Liver (tissue), 9 donors: ENCODE results near the gene PCID2. TPM values are rescaled to one million over a fixed set of nuclear protein-coding genes. Genes with fewer than 3 reads are reported as not detected.

Experiments
- DNase-seq: peaks from one replicate; pipeline ENCODE4 v3.0.0-alpha.2; 2017; ENCODE audit warnings: low spot score
- H3K27ac ChIP-seq, 2 donors: one replicate each; pipeline ENCODE4 v1.7.0; 2013; ENCODE audit warnings: inconsistent platforms in 2 of 2, low read length in 2 of 2, control low read depth in 1 of 2, low read depth in 1 of 2, mild to moderate bottlenecking in 1 of 2
- H3K27me3 ChIP-seq, 4 donors: one replicate each; pipeline versions ENCODE4 v1.6.1 to v1.7.0; 2013; ENCODE audit warnings: low read length in 3 of 4, inconsistent platforms in 1 of 4, mild to moderate bottlenecking in 1 of 4, moderate library complexity in 1 of 4; ENCODE audit not compliant: control insufficient read depth in 4 of 4, insufficient read depth in 4 of 4
- H3K36me3 ChIP-seq, 4 donors: one replicate each; pipeline versions ENCODE4 v1.6.1 to v1.7.0; 2013; ENCODE audit warnings: low read length in 3 of 4, mild to moderate bottlenecking in 3 of 4, low read depth in 1 of 4, moderate library complexity in 1 of 4; ENCODE audit not compliant: control insufficient read depth in 4 of 4, insufficient read depth in 3 of 4
- H3K4me1 ChIP-seq, 4 donors: one replicate each; pipeline versions ENCODE4 v1.6.1 to v1.7.0; 2013; ENCODE audit warnings: low read length in 3 of 4, mild to moderate bottlenecking in 3 of 4, moderate library complexity in 1 of 4; ENCODE audit not compliant: control insufficient read depth in 4 of 4, insufficient read depth in 4 of 4
- H3K4me3 ChIP-seq, 3 donors: one replicate each; pipeline versions ENCODE4 v1.6.1 to v1.7.0; 2013; ENCODE audit warnings: low read length in 3 of 3, control low read depth in 1 of 3, low read depth in 1 of 3, mild to moderate bottlenecking in 1 of 3
- H3K9ac ChIP-seq, 2 donors: one replicate each; pipeline ENCODE4 v1.7.0; 2013; ENCODE audit warnings: low read length in 2 of 2, mild to moderate bottlenecking in 2 of 2, moderate library complexity in 2 of 2, control low read depth in 1 of 2, low read depth in 1 of 2
- H3K9me3 ChIP-seq, 4 donors: one replicate each; pipeline versions ENCODE4 v1.6.1 to v1.7.0; 2013; ENCODE audit warnings: low read length in 3 of 4; ENCODE audit not compliant: control insufficient read depth in 4 of 4
- ATF3 ChIP-seq: IDR thresholded peaks from 2 replicates; pipeline ENCODE4 v1.6.1; 2016; ENCODE audit warnings: antibody characterized with exemption
- CTCF ChIP-seq: fragments of 150-350 bp; IDR thresholded peaks from 2 replicates; pipeline ENCODE4 v1.5.1; 2017; ENCODE audit warnings: improper control_type of control experiment, low read depth, low read length; ENCODE audit not compliant: missing input control
- EGR1 ChIP-seq, 2 donors: IDR thresholded peaks; 2 replicates each; pipeline ENCODE4 v1.6.1; 2016 to 2018; ENCODE audit warnings: antibody characterized with exemption in 2 of 2, low read depth in 2 of 2
- FOXA1 ChIP-seq: IDR thresholded peaks from 2 replicates; pipeline ENCODE4 v1.6.1; 2016; ENCODE audit warnings: antibody characterized with exemption
- FOXA2 ChIP-seq: IDR thresholded peaks from 2 replicates; pipeline ENCODE4 v1.6.1; 2016; ENCODE audit warnings: antibody characterized with exemption
- GABPA ChIP-seq, 2 donors: IDR thresholded peaks in 1 of 2; conservative IDR thresholded peaks in 1 of 2; 2 replicates each; pipeline ENCODE4 v1.6.1; 2016; ENCODE audit warnings: antibody characterized with exemption in 2 of 2, mild to moderate bottlenecking in 1 of 2, moderate library complexity in 1 of 2
- HNF4A ChIP-seq, 2 donors: conservative IDR thresholded peaks; 2 replicates each; pipeline ENCODE4 v1.6.1; 2016; ENCODE audit warnings: antibody characterized with exemption in 2 of 2, mild to moderate bottlenecking in 2 of 2
- HNF4G ChIP-seq: IDR thresholded peaks from 2 replicates; pipeline ENCODE4 v1.6.1; 2016; ENCODE audit warnings: antibody characterized with exemption
- JUND ChIP-seq, 2 donors: IDR thresholded peaks; 2 replicates each; pipeline ENCODE4 v1.6.1; 2016; ENCODE audit warnings: antibody characterized with exemption in 2 of 2
- NR2F2 ChIP-seq: IDR thresholded peaks from 2 replicates; pipeline ENCODE4 v1.6.1; 2016; ENCODE audit warnings: antibody characterized with exemption
- RAD21 ChIP-seq, 2 donors: IDR thresholded peaks; 2 replicates each; pipeline ENCODE4 v1.6.1; 2016; ENCODE audit warnings: antibody characterized with exemption in 2 of 2, mild to moderate bottlenecking in 2 of 2
- REST ChIP-seq: IDR thresholded peaks from 2 replicates; pipeline ENCODE4 v1.6.1; 2016; ENCODE audit warnings: antibody characterized with exemption, mild to moderate bottlenecking
- RXRA ChIP-seq, 2 donors: IDR thresholded peaks; 2 replicates each; pipeline ENCODE4 v1.6.1; 2017 to 2018; ENCODE audit warnings: antibody characterized with exemption in 2 of 2, mild to moderate bottlenecking in 1 of 2
- SP1 ChIP-seq: IDR thresholded peaks from 2 replicates; pipeline ENCODE4 v1.6.1; 2018; ENCODE audit warnings: antibody characterized with exemption, mild to moderate bottlenecking
- TAF1 ChIP-seq: conservative IDR thresholded peaks from 2 replicates; pipeline ENCODE4 v1.6.1; 2016; ENCODE audit warnings: antibody characterized with exemption, mild to moderate bottlenecking
- YY1 ChIP-seq: IDR thresholded peaks from 2 replicates; pipeline ENCODE4 v1.6.1; 2016; ENCODE audit warnings: antibody characterized with exemption, mild to moderate bottlenecking
- ZBTB33 ChIP-seq: IDR thresholded peaks from 2 replicates; pipeline ENCODE4 v1.6.1; 2016; ENCODE audit warnings: antibody characterized with exemption
- WGBS: extraction: QIAGEN DNeasy Blood & Tissue Kit; methylation state at CpG from one replicate; pipeline ENCODE4 v1.1.7; 2013; 5-methylcytosine and 5-hydroxymethylcytosine counted together
- polyA plus RNA-seq, 2 donors: library from polyadenylated mRNA; stranded (reverse) in 1 of 2; unstranded in 1 of 2; fragments of 200-250 nt in 1 of 2; fragments of >200 nt in 1 of 2; fragmentation: Nextera tagmentation in 1 of 2; extraction: Ambion mirVana in 1 of 2; gene quantifications; one replicate each; pipeline versions ENCODE4 v1.2.1 to v1.2.3, GENCODE V29; 2013 to 2015
- total RNA-seq, 2 donors: library from RNA; depleted of rRNA; stranded (reverse); fragments of >200 nt; gene quantifications; one replicate each; pipeline ENCODE4 v1.2.3, GENCODE V29; 2014
- TF ChIP-seq, protein P1 (sequence below): IDR thresholded peaks from 2 replicates; pipeline ENCODE4 v1.6.1; 2016; ENCODE audit warnings: antibody characterized with exemption
- donor health status: healthy.
- donor health status: healthy.
- donor health status: healthy.
- donor health status: healthy.
- donor health status: healthy.

The PCID2 gene
- total and polyA plus RNA-seq, 4 donors, result 13.8 to 39.1 (median 22.7) TPM

DNA sequence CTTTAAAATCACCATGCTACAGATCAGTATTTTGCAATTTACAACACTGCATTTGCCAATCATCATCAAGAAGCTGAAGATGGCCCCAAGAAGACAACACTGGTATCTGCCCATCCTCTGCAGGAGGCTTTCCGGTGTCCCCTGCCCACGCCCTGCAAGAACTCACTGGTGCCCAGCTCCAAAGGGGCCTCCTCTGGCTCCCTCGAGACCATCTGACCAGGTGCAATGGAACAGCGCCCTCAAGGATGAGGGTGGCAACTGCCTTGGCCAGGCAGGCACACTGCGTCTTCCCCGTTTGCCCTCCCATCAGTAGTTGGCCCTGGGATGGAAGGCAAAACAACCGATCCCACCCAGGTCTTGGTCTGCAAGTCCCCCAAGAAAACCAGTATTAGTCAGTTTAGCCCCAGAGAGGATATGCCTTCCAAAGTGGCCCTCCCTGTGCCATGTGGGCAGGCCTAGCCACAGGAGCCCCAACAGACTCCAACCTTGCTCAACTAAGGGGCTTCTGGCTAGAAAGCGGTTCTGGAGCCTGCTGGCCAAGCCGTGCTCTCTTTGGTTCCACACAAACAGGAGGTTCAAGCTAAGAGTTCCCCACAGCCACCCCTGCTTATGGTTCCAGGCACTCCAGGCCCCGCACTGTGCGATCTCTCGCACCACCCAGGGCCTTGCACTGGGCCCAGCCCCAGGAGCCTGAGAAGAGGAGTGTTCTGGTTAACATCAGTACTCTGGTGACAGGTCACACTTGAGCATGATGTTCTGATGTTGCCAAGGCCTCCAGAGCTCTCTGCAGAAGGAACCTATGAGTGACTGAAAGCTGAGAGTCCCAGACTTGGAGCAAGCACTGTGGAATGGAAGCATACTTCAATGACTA lies 4.7 kb downstream of the PCID2 start:
- TF ChIP-seq NR2F2, result no peak
- TF ChIP-seq HNF4G, result no peak
- TF ChIP-seq FOXA2, result no peak
- TF ChIP-seq FOXA1, result no peak
- no peak for TF ChIP-seq RAD21 (IDR thresholded peaks at IDR 0.05)
- TF ChIP-seq REST, result no peak
- TF ChIP-seq YY1, result no peak
- TF ChIP-seq SP1, result no peak
- TF ChIP-seq CTCF, result no peak
- TF ChIP-seq GABPA (IDR thresholded peaks at IDR 0.05 in 1 of 2, conservative IDR thresholded peaks at IDR 0.05 in 1 of 2), result no peak
- TF ChIP-seq RXRA (IDR thresholded peaks at IDR 0.05), result no peak
- no peak for TF ChIP-seq ATF3
- TF ChIP-seq, protein P1, sequence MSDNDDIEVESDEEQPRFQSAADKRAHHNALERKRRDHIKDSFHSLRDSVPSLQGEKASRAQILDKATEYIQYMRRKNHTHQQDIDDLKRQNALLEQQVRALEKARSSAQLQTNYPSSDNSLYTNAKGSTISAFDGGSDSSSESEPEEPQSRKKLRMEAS, result no peak
- TF ChIP-seq TAF1, result no peak
- TF ChIP-seq HNF4A (conservative IDR thresholded peaks at IDR 0.05), result no peak
- TF ChIP-seq ZBTB33, result no peak
- TF ChIP-seq JUND (IDR thresholded peaks at IDR 0.05), result no peak
- TF ChIP-seq EGR1 (IDR thresholded peaks at IDR 0.05; ENCODE audit: low read depth in 2 of 2), result no peak
- Histone ChIP-seq H3K4me3 (no peak overlapping the region), H3K36me3 (peaks cover 0 to 13% (median 7%) of the 10 kb centered on the region in 4 donors), H3K27me3 (no peaks in the 10 kb centered on the region), H3K9ac (no peak overlapping the region), H3K4me1 (peaks cover 3 to 30% (median 28%) of the 10 kb centered on the region in 4 donors), H3K9me3 (no peaks in the 10 kb centered on the region), H3K27ac (no peak overlapping the region)
- DNase-seq, result peak; percentile 27
- 93% methylated on average over 12 of the region's 12 CpGs for WGBS
